ENCODE results near the gene NOL3. TPM values are rescaled to one million over a fixed set of nuclear protein-coding genes. Genes with fewer than 3 reads are reported as not detected.

The NOL3 gene
- total and polyA plus RNA-seq, 9 of the 15 experiments (the other 6 are each of a cell fraction or from before 2014, with no cell fraction given): 0.45 to 14.0 (median 5.4) TPM

- TF ChIP-seq WHSC1 (IDR thresholded peaks at IDR 0.05; ENCODE audit: low read length) (no peak), RBM22 (IDR thresholded peaks at IDR 0.05; ENCODE audit: low read depth, low read length, poor library complexity, severe bottlenecking) (no peak), STAT5B (CRISPR knock-in tag; IDR thresholded peaks at IDR 0.05) (no peak), E4F1 (CRISPR knock-in tag; IDR thresholded peaks at IDR 0.05; ENCODE audit: borderline replicate concordance) (no peak), TRIM24 (IDR thresholded peaks at IDR 0.05) (peak in 1 of 2 experiments; percentile 23; a peak in 1 of 4 replicates), MAFG (tag; conservative IDR thresholded peaks at IDR 0.05) (no peak), ZNF174 (CRISPR knock-in tag; IDR thresholded peaks at IDR 0.05) (no peak), FOXP4 (CRISPR knock-in tag; IDR thresholded peaks at IDR 0.05; ENCODE audit: borderline replicate concordance) (no peak), ZNF668 (CRISPR knock-in tag; IDR thresholded peaks at IDR 0.05) (no peak), JUNB (CRISPR knock-in tag; conservative IDR thresholded peaks at IDR 0.05) (no peak), TOE1 (IDR thresholded peaks at IDR 0.05; ENCODE audit: borderline replicate concordance) (no peak), TOE1 (CRISPR knock-in tag; IDR thresholded peaks at IDR 0.05; ENCODE audit: borderline replicate concordance, low read depth) (no peak), SMARCE1 (IDR thresholded peaks at IDR 0.05) (peak; percentile 84), BACH1 (tag; IDR thresholded peaks at IDR 0.05) (no peak), DEAF1 (CRISPR knock-in tag; IDR thresholded peaks at IDR 0.05) (no peak), ZNF449 (CRISPR knock-in tag; IDR thresholded peaks at IDR 0.05) (no peak)
These were observed 20.4 kb downstream of the NOL3 start (continued) for GRCh38 chr16:67190448-67191399.
